Measurements from ENCODE around the gene ILKAP.

Gene ILKAP

GRCh38 chr2:238203094-238203972 lies at the start of gene ILKAP:
Gene ILKAP (minus strand): TSS chr2:238203695. CDS start chr2:238203553, 142 bp downstream.
- peak within 1 kb of the TSS; percentile 90 for H3K9ac ChIP-seq (ENCODE audit: low read depth, low read length)
- peaks cover 42% of the 10 kb centered on the region for H4K20me1 ChIP-seq (ENCODE audit: insufficient read depth, low read length)
- H3K4me3 ChIP-seq (ENCODE audit: low read depth in 1 of 2, low read length in 2 of 2) = peak within 1 kb of the TSS; percentile 65 to 86
- DNase-seq = peak; percentile 87
- ATAC-seq (ENCODE audit: insufficient read depth, low read depth) = peak; percentile 95
- peaks cover 55% of the 10 kb centered on the region for H3K79me2 ChIP-seq (ENCODE audit: insufficient read depth, low read length)
- H3K27ac ChIP-seq (ENCODE audit: low read length) = peak within 1 kb of the TSS; percentile 95
- peaks cover 39% of the 10 kb centered on the region for H3K4me1 ChIP-seq (ENCODE audit: insufficient read depth, low read length)
- peaks cover 19% of the 10 kb centered on the region for H3K27me3 ChIP-seq (ENCODE audit: insufficient read depth, low read length, poor library complexity)
- H3K4me2 ChIP-seq (ENCODE audit: insufficient read depth, low read length) = peak within 1 kb of the TSS; percentile 94
- peak within 1 kb of the TSS; percentile 97 for H2AFZ ChIP-seq (ENCODE audit: low read depth, low read length)
- no peaks in the 10 kb centered on the region for H3K9me3 ChIP-seq (ENCODE audit: insufficient read depth, low read length, severe bottlenecking)
- peaks cover 7% of the 10 kb centered on the region; the same call in 1 of the 2 replicates for H3K36me3 ChIP-seq (ENCODE audit: insufficient read depth, low read length)
- TF ChIP-seq CTCF (IDR thresholded peaks at IDR 0.05; ENCODE audit: borderline replicate concordance, extremely low read depth, low read length, poor library complexity, severe bottlenecking) (no peak), EZH2 (IDR thresholded peaks at IDR 0.05; ENCODE audit: borderline replicate concordance, low read depth, low read length, severe bottlenecking) (no peak)

GRCh38 chr2:238252766-238253630 lies 49.5 kb upstream of the ILKAP start:
- Histone ChIP-seq H3K27me3 (ENCODE audit: insufficient read depth, low read length, poor library complexity) (no peaks in the 10 kb centered on the region), H3K4me3 (ENCODE audit: low read depth in 1 of 2, low read length in 2 of 2) (no peak overlapping the region), H3K36me3 (ENCODE audit: insufficient read depth, low read length) (peaks cover 79% of the 10 kb centered on the region), H3K79me2 (ENCODE audit: insufficient read depth, low read length) (no peaks in the 10 kb centered on the region), H3K9me3 (ENCODE audit: insufficient read depth, low read length, severe bottlenecking) (no peaks in the 10 kb centered on the region), H3K4me1 (ENCODE audit: insufficient read depth, low read length) (no peaks in the 10 kb centered on the region), H3K27ac (ENCODE audit: low read length) (no peak overlapping the region), H3K9ac (ENCODE audit: low read depth, low read length) (no peak overlapping the region), H2AFZ (ENCODE audit: low read depth, low read length) (no peak overlapping the region), H4K20me1 (ENCODE audit: insufficient read depth, low read length) (no peaks in the 10 kb centered on the region), H3K4me2 (ENCODE audit: insufficient read depth, low read length) (no peak overlapping the region)
- no peak for DNase-seq
- ATAC-seq (ENCODE audit: insufficient read depth, low read depth) = no peak
- no peak for TF ChIP-seq CTCF (IDR thresholded peaks at IDR 0.05; ENCODE audit: borderline replicate concordance, extremely low read depth, low read length, poor library complexity, severe bottlenecking)
- TF ChIP-seq EZH2 (IDR thresholded peaks at IDR 0.05; ENCODE audit: borderline replicate concordance, low read depth, low read length, severe bottlenecking) = no peak

- no peaks in the 10 kb centered on the region for H4K20me1 ChIP-seq (ENCODE audit: insufficient read depth, low read length)
- ATAC-seq (ENCODE audit: insufficient read depth, low read depth) (no peak), DNase-seq (no peak)
- no peaks in the 10 kb centered on the region for H3K27me3 ChIP-seq (ENCODE audit: insufficient read depth, low read length, poor library complexity)
- no peaks in the 10 kb centered on the region for H3K4me1 ChIP-seq (ENCODE audit: insufficient read depth, low read length)
- H3K9me3 ChIP-seq (ENCODE audit: insufficient read depth, low read length, severe bottlenecking) = no peaks in the 10 kb centered on the region
- no peak overlapping the region for H2AFZ ChIP-seq (ENCODE audit: low read depth, low read length)
- H3K4me3 ChIP-seq (ENCODE audit: low read depth in 1 of 2, low read length in 2 of 2) = no peak overlapping the region
- peaks cover 73% of the 10 kb centered on the region for H3K36me3 ChIP-seq (ENCODE audit: insufficient read depth, low read length)
- H3K4me2 ChIP-seq (ENCODE audit: insufficient read depth, low read length) = no peak overlapping the region
- H3K79me2 ChIP-seq (ENCODE audit: insufficient read depth, low read length) = no peaks in the 10 kb centered on the region
- no peak overlapping the region for H3K27ac ChIP-seq (ENCODE audit: low read length)
- no peak for TF ChIP-seq EZH2 (IDR thresholded peaks at IDR 0.05; ENCODE audit: borderline replicate concordance, low read depth, low read length, severe bottlenecking)
- no peak for TF ChIP-seq CTCF (IDR thresholded peaks at IDR 0.05; ENCODE audit: borderline replicate concordance, extremely low read depth, low read length, poor library complexity, severe bottlenecking)
- no peak overlapping the region for H3K9ac ChIP-seq (ENCODE audit: low read depth, low read length)
These were observed 48.5 kb upstream of the ILKAP start for GRCh38 chr2:238251986-238252385.

Data from DND-41 (cell line).